HG02973 (cell line): Measurements from ENCODE around the gene GUCA2A.

ENCODE experiments used
- ATAC-seq: cut with Tn5 transposase; IDR thresholded peaks from one replicate; pipeline ENCODE4 v1.9.1; 2021; ENCODE audit warnings: moderate library complexity; ENCODE audit not compliant: unreplicated experiment

Gene GUCA2A

GRCh38 chr1:42133809-42134526 lies 30.6 kb downstream of the GUCA2A start:
- ATAC-seq, result no peak

GRCh38 chr1:42133390-42133789 lies 31.2 kb downstream of the GUCA2A start:
- no peak for ATAC-seq

GRCh38 chr1:42130061-42130660 lies 34.4 kb downstream of the GUCA2A start:
- ATAC-seq, result no peak

- ATAC-seq, result no peak
These were observed 35.6 kb downstream of the GUCA2A start for GRCh38 chr1:42128964-42129363.

GRCh38 chr1:42128499-42128898 lies 36.0 kb downstream of the GUCA2A start:
- ATAC-seq, result no peak

- ATAC-seq, result no peak
These were observed 36.8 kb downstream of the GUCA2A start for GRCh38 chr1:42127767-42128166.

GRCh38 chr1:42125552-42125951 lies 39.0 kb downstream of the GUCA2A start:
- no peak for ATAC-seq

GRCh38 chr1:42122408-42122807 lies 42.1 kb downstream of the GUCA2A start:
- no peak for ATAC-seq

- ATAC-seq, result no peak
These were observed 46.4 kb downstream of the GUCA2A start for GRCh38 chr1:42118125-42118524.

GRCh38 chr1:42117214-42117613 lies 47.3 kb downstream of the GUCA2A start:
- ATAC-seq, result no peak

GRCh38 chr1:42114229-42114628 lies 50.3 kb downstream of the GUCA2A start:
- ATAC-seq, result no peak
